GM21515 (cell line): ENCODE results near the gene ZNF84.

Experiments used
- ATAC-seq: cut with Tn5 transposase; IDR thresholded peaks from one replicate; pipeline ENCODE4 v1.9.1; 2021; ENCODE audit not compliant: unreplicated experiment

ZNF84 gene

GRCh38 chr12:133037207-133038005, at the start of gene ZNF84:
Gene ZNF84, plus strand, starts transcription at chr12:133037509. Its CDS starts 3,959 bp downstream, at chr12:133041468.
- ATAC-seq, result peak; percentile 96

- no peak for ATAC-seq
Observed at GRCh38 chr12:132998741-132999140, 38.6 kb upstream of the ZNF84 start.

- no peak for ATAC-seq
Observed at GRCh38 chr12:133010657-133011297, 26.5 kb upstream of the ZNF84 start.

GRCh38 chr12:133023566-133023965, 13.7 kb upstream of the ZNF84 start:
- ATAC-seq, result no peak

- ATAC-seq, result no peak
Observed at GRCh38 chr12:133026996-133027395, 10.3 kb upstream of the ZNF84 start.

- ATAC-seq, result no peak
Observed at GRCh38 chr12:133038118-133038709, 905 bp downstream of the ZNF84 start.

- no peak for ATAC-seq
Observed at GRCh38 chr12:133046698-133047097, 9.4 kb downstream of the ZNF84 start.

GRCh38 chr12:133057446-133057845, 20.1 kb downstream of the ZNF84 start:
- ATAC-seq, result no peak

GRCh38 chr12:133058203-133059113, 21.1 kb downstream of the ZNF84 start:
- ATAC-seq, result no peak

- ATAC-seq, result no peak
Observed at GRCh38 chr12:133061954-133062353, 24.6 kb downstream of the ZNF84 start.

GRCh38 chr12:133063556-133063955, 26.2 kb downstream of the ZNF84 start:
- no peak for ATAC-seq

GRCh38 chr12:133073836-133074235, 36.5 kb downstream of the ZNF84 start:
- no peak for ATAC-seq

- ATAC-seq, result peak; percentile 84
Observed at GRCh38 chr12:133080026-133080367, 42.7 kb downstream of the ZNF84 start.

GRCh38 chr12:133080368-133081158, 43.3 kb downstream of the ZNF84 start, which contains the start of gene ZNF140:
Gene ZNF140, plus strand, starts transcription at chr12:133080923. Its CDS starts 398 bp downstream, at chr12:133081321.
- peak; percentile 74 for ATAC-seq

GRCh38 chr12:133081159-133081780, 44.0 kb downstream of the ZNF84 start:
- ATAC-seq, result no peak

- no peak for ATAC-seq
Observed at GRCh38 chr12:133083345-133083744, 46.0 kb downstream of the ZNF84 start.

GRCh38 chr12:133105620-133106019, 68.3 kb downstream of the ZNF84 start:
- no peak for ATAC-seq

GRCh38 chr12:133106253-133106652, 68.9 kb downstream of the ZNF84 start:
- ATAC-seq, result no peak

- ATAC-seq, result no peak
Observed at GRCh38 chr12:133107121-133107520, 69.8 kb downstream of the ZNF84 start.

- no peak for ATAC-seq
Observed at GRCh38 chr12:133108150-133108549, 70.8 kb downstream of the ZNF84 start.
